Caki2 (cell line): Measurements from ENCODE around the gene CDH13. TPM values are rescaled to one million over a fixed set of nuclear protein-coding genes. Genes with fewer than 3 reads are reported as not detected.
A peak's percentile ranks its signal among the peaks of the same experiment; 100 is the strongest.

ENCODE experiments used
- DNase-seq: peaks from one replicate; pipeline ENCODE4 v3.0.0-alpha.2; 2015; ENCODE audit warnings: low read depth
- in situ Hi-C: cut with HindIII; loops from 2 replicates; pipeline ENCODE4 v1.10.0; 2016; ENCODE audit warnings: low sequenced_read_pairs, low pct_unique_long_range_greater_than_20kb, mixed read lengths
- total RNA-seq: library from RNA; depleted of rRNA; stranded (reverse); fragments of >200 nt; shearing (Covaris generic); gene quantifications from 2 replicates; pipeline ENCODE4 v1.2.3, GENCODE V29; 2014; ENCODE audit warnings: low replicate concordance

CDH13 gene
- total RNA-seq, 1 experiment from 2014 or later: not detected

GRCh38 chr16:83606486-83607030 lies 979.8 kb downstream of the CDH13 start:
- peak; percentile 40 for DNase-seq
- in situ Hi-C loops: no loop called here

GRCh38 chr16:83609178-83609577 lies 982.4 kb downstream of the CDH13 start:
- no peak for DNase-seq
- in situ Hi-C loops: no loop called here

- in situ Hi-C loops: no loop called here
- no peak for DNase-seq
These were observed 988.6 kb downstream of the CDH13 start for GRCh38 chr16:83615141-83615952.

GRCh38 chr16:83615953-83616350 lies 989.2 kb downstream of the CDH13 start:
- in situ Hi-C loops: no loop called here
- no peak for DNase-seq

- DNase-seq: no peak
- in situ Hi-C loops: no loop called here
These were observed 992.8 kb downstream of the CDH13 start for GRCh38 chr16:83619381-83620150.

- in situ Hi-C loops: no loop called here
- no peak for DNase-seq
These were observed 995.2 kb downstream of the CDH13 start for GRCh38 chr16:83622010-83622409.

GRCh38 chr16:83623091-83623730 lies 996.4 kb downstream of the CDH13 start:
- no peak for DNase-seq
- in situ Hi-C loops: no loop called here

- no peak for DNase-seq
- in situ Hi-C loops: no loop called here
These were observed 997.1 kb downstream of the CDH13 start for GRCh38 chr16:83623892-83624291.

GRCh38 chr16:83624429-83625120 lies 997.8 kb downstream of the CDH13 start:
- in situ Hi-C loops: no loop called here
- DNase-seq: no peak

- DNase-seq: no peak
- in situ Hi-C loops: no loop called here
These were observed 999.4 kb downstream of the CDH13 start for GRCh38 chr16:83626204-83626603.

- DNase-seq: no peak
- in situ Hi-C loops: no loop called here
These were observed 999.9 kb downstream of the CDH13 start for GRCh38 chr16:83626676-83627075.

GRCh38 chr16:83627996-83628395 lies 1001.2 kb downstream of the CDH13 start:
- in situ Hi-C loops: no loop called here
- no peak for DNase-seq

- in situ Hi-C loops: no loop called here
- DNase-seq: no peak
These were observed 1002.7 kb downstream of the CDH13 start for GRCh38 chr16:83629426-83629825.

GRCh38 chr16:83629836-83630235 lies 1003.1 kb downstream of the CDH13 start:
- DNase-seq: no peak
- in situ Hi-C loops: no loop called here

- no peak for DNase-seq
- in situ Hi-C loops: no loop called here
These were observed 1004.2 kb downstream of the CDH13 start for GRCh38 chr16:83630979-83631378.

GRCh38 chr16:83633286-83633685 lies 1006.5 kb downstream of the CDH13 start:
- in situ Hi-C loops: no loop called here

GRCh38 chr16:83648347-83648746 lies 1021.6 kb downstream of the CDH13 start:
- DNase-seq: no peak
- in situ Hi-C loops: no loop called here

More at GRCh38 chr16:83633286-83633685, 1006.5 kb downstream of the CDH13 start:
- no peak for DNase-seq

- in situ Hi-C loops: no loop called here
- DNase-seq: no peak
These were observed 1025.1 kb downstream of the CDH13 start for GRCh38 chr16:83651871-83652270.
